ENCODE data around the gene CDH4.

CDH4 gene

DNA sequence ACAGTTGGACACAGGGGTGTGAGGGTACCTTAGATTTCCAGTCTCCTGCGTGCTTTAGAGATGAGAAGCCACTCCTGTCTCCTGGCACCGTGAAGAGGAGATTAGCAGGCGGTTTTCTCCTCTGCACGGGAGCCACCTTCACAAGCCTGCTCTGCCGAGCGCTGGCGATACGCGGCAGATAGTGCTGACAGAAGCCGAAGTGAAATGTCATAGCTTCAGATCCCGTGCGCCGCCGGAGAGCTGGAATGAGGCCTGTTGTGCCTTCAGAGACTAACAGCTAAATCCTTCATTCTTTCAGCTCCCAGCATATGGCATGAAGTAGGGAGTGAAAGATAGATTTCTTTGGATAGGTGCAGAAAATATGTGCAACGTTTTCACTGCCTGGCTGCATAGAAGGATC is 442.6 kb downstream of the CDH4 start:
- no peaks in the 10 kb centered on the region for H3K4me1 ChIP-seq (ENCODE audit: control insufficient read depth in 1 of 2, insufficient read depth in 1 of 2, low read depth in 1 of 2, low read length in 1 of 2)
- peaks cover 7% of the 10 kb centered on the region for H3K9me3 ChIP-seq
- no peaks in the 10 kb centered on the region for H3K36me3 ChIP-seq
- no peak overlapping the region for H3K27ac ChIP-seq
- no peaks in the 10 kb centered on the region for H3K27me3 ChIP-seq
- TF ChIP-seq, protein P1, sequence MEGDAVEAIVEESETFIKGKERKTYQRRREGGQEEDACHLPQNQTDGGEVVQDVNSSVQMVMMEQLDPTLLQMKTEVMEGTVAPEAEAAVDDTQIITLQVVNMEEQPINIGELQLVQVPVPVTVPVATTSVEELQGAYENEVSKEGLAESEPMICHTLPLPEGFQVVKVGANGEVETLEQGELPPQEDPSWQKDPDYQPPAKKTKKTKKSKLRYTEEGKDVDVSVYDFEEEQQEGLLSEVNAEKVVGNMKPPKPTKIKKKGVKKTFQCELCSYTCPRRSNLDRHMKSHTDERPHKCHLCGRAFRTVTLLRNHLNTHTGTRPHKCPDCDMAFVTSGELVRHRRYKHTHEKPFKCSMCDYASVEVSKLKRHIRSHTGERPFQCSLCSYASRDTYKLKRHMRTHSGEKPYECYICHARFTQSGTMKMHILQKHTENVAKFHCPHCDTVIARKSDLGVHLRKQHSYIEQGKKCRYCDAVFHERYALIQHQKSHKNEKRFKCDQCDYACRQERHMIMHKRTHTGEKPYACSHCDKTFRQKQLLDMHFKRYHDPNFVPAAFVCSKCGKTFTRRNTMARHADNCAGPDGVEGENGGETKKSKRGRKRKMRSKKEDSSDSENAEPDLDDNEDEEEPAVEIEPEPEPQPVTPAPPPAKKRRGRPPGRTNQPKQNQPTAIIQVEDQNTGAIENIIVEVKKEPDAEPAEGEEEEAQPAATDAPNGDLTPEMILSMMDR (IDR thresholded peaks at IDR 0.05) = no peak
- H3K4me3 ChIP-seq (ENCODE audit: low read depth in 1 of 2, low read length in 1 of 2) = no peak overlapping the region

DNA sequence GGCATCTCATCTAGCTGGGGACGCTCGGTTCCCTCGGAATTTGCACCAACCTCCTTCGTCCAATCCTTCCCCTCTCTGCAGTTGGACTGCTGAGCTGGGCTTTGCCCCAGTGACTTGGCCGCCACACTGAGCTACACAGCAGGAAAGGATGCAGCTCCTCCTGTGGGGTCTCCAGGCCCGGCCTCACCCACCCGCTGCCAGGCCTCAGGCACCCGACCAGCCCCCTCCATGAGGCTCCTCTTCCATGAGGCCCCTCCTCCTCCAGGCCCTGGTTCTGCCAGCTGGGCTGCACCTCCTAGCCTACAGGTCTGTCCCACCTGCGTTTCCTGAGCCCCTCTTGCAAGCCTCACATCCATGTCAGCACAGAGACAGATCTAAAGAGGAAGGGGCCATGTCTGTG is 443.7 kb downstream of the CDH4 start:
- TF ChIP-seq, protein P1 (IDR thresholded peaks at IDR 0.05) = no peak
- H3K27ac ChIP-seq = no peak overlapping the region
- H3K4me3 ChIP-seq (ENCODE audit: low read depth in 1 of 2, low read length in 1 of 2) = no peak overlapping the region
- H3K4me1 ChIP-seq (ENCODE audit: control insufficient read depth in 1 of 2, insufficient read depth in 1 of 2, low read depth in 1 of 2, low read length in 1 of 2) = no peaks in the 10 kb centered on the region
- H3K9me3 ChIP-seq = peaks cover 7% of the 10 kb centered on the region
- no peaks in the 10 kb centered on the region for H3K27me3 ChIP-seq
- H3K36me3 ChIP-seq = no peaks in the 10 kb centered on the region

DNA sequence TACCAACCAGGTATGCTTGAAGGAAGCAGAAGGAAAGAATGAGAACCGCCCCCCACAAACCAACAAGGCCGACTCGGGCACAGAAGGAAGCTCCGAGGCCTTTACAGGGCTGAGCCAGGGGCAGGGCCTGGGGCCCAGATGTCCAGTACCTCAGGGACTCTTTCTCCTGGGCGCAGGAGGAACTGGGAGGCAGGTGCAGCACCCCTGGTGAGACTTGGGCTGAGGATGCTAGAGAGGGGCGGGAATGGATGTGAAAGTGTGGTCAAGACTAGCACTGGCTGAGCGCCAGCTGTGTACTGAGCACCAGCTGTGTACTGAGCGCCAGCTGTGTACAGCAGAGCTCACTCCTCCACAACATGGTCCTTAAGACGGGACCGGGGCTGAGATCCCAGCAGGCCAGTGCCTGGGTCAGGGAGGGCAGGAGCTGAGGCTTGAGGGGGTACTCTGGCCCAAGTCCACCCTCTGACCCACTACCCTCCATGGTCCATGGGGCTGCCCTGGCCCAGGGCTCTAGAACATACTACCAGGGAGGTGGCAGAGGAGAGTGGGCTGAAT is 444.2 kb downstream of the CDH4 start:
- no peak overlapping the region for H3K27ac ChIP-seq
- no peak overlapping the region for H3K4me3 ChIP-seq (ENCODE audit: low read depth in 1 of 2, low read length in 1 of 2)
- no peaks in the 10 kb centered on the region for H3K36me3 ChIP-seq
- H3K27me3 ChIP-seq = no peaks in the 10 kb centered on the region
- TF ChIP-seq, protein P1 (IDR thresholded peaks at IDR 0.05) = no peak
- H3K9me3 ChIP-seq = peaks cover 7% of the 10 kb centered on the region
- no peaks in the 10 kb centered on the region for H3K4me1 ChIP-seq (ENCODE audit: control insufficient read depth in 1 of 2, insufficient read depth in 1 of 2, low read depth in 1 of 2, low read length in 1 of 2)

DNA sequence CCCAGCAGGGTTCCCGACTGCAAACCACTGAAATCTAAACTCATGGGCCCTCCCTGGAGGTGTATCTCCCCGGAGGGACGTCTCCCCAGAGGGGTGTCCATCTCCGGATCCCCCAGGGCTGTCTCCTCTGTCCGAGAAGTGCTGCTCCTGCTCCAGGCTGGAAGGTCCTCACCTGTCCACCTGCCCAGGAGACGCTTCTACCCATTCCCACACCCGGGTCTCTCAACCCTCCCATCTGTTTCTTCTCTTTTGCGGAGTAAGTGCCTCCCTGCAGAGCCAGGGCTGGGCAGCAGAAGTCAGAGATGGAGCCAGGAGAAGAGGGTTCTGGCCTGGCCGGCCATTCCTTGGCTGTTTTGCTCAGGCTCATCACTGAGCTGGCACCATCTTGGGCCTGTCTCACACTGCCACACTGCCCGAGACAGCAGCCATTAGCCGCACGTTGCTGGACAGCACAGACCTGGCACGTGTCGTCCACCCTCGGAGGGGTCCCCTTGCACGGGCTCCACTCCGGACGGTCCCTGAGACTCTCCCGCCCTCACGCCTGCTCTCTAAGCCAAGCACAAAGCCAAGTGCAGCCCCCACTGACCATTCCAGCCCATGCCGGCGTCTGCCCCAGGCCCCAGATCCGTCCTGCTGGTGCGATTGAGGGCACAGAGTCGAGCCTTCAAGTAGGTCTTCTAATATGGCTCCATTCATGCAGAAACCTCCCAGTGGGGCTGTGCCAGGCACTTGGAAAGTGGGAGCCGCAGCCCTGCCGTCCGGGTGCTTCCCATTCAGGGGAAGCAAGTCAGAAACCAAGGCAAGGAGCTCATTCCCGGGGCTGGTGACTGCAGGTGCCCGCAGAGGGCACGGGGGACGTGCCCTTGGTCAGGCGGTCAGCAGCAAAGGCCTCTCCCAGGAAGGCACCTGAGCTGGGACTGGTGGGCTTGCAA is 445.9 kb downstream of the CDH4 start:
- peaks cover 7% of the 10 kb centered on the region for H3K9me3 ChIP-seq
- no peak overlapping the region for H3K4me3 ChIP-seq (ENCODE audit: low read depth in 1 of 2, low read length in 1 of 2)
- TF ChIP-seq, protein P1 (IDR thresholded peaks at IDR 0.05) = no peak
- no peaks in the 10 kb centered on the region for H3K4me1 ChIP-seq (ENCODE audit: control insufficient read depth in 1 of 2, insufficient read depth in 1 of 2, low read depth in 1 of 2, low read length in 1 of 2)
- no peaks in the 10 kb centered on the region for H3K27me3 ChIP-seq
- no peaks in the 10 kb centered on the region for H3K36me3 ChIP-seq
- no peak overlapping the region for H3K27ac ChIP-seq

DNA sequence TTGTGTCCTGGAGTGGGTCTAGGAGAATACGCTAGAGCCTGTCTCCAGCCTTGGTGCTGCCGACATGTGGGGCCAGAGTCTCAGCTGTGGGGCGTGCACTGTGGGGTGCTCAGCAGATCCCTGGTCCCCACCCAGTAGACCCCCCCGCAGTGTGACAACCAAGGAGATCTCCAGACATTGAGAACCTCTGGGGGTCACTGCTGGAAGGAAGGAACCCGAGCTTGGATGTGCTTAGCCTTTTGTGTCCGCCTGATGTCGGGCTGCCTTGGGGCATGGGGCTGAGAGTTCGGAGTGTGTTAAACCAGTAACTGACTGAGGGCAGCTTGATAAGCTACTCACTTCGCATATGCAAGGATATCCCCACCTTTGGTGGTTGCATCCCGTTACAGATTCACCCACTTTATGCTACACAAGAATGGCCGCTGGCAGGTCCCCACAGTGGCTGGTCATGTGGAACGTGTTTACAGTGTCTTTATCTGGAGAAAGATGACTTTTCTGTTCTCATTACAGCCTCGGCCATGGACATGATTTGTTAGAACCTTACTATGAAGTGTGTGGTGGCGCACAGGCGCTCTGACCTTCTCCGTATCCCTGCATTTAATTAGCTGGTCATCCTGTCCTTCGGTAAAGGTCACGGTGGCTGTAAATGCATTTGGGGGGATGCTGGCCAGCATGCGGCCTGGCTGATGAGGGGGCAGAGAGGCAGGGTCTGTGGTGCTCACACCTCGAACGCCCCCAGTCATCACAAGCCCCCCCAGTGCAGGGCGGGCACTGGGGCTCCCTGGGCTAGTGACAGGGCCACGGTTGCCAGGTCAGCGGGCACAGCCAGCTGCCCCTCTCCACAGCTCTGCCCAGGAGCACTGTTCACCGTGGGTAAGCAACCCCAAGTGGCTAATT is 446.8 kb downstream of the CDH4 start:
- no peaks in the 10 kb centered on the region for H3K4me1 ChIP-seq (ENCODE audit: control insufficient read depth in 1 of 2, insufficient read depth in 1 of 2, low read depth in 1 of 2, low read length in 1 of 2)
- H3K36me3 ChIP-seq = no peaks in the 10 kb centered on the region
- H3K9me3 ChIP-seq = peaks cover 7% of the 10 kb centered on the region
- no peak overlapping the region for H3K4me3 ChIP-seq (ENCODE audit: low read depth in 1 of 2, low read length in 1 of 2)
- TF ChIP-seq, protein P1 (IDR thresholded peaks at IDR 0.05) = no peak
- no peaks in the 10 kb centered on the region for H3K27me3 ChIP-seq
- no peak overlapping the region for H3K27ac ChIP-seq
